ENCODE data around the gene CCDC192. TPM values are rescaled to one million over a fixed set of nuclear protein-coding genes. Genes with fewer than 3 reads are reported as not detected.
"Not testable (repeated sequence)": the region's sequence is repeated elsewhere in the genome, so short reads cannot be mapped to it uniquely, and the experiment has no call there.

The CCDC192 gene, protein sequence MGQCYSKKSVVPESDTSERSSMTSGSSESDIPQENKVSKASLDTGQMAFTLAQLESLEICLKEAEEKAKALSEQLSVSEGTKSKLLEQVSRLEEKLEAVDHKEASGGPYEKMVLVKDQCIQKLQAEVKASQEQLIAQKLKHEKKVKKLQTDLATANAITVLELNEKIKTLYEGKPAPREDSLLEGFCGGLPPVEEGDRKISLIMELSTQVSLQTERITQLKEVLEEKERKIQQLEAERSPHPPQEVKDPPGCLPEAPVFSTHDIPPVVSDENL
- polyA plus RNA-seq (ENCODE audit: insufficient read length in 3 of 3): 1 to 10 TPM; 1.1 to 1.2 (median 1.1) TPM
- long read RNA-seq, donor 1, partial matches to known transcripts: 0 of 6 reads
- long read RNA-seq, donor 1, other reads (novel, unspliced or antisense): 6 of 6 reads
- long read RNA-seq, donor 2, partial matches to known transcripts: 5 of 10 reads
- long read RNA-seq, donor 2, other reads (novel, unspliced or antisense): 5 of 10 reads
- long read RNA-seq, donor 3: 0 reads
- long read RNA-seq, donor 4, partial matches to known transcripts: 0 of 12 reads
- long read RNA-seq, donor 4, other reads (novel, unspliced or antisense): 12 of 12 reads
- long read RNA-seq, donor 5: 0 reads
- long read RNA-seq, donor 6: 0 reads
- long read RNA-seq, donor 7: 0 reads
- long read RNA-seq, donor 8: 0 reads
- long read RNA-seq, donor 9, partial matches to known transcripts: 10 of 15 reads
- long read RNA-seq, donor 9, other reads (novel, unspliced or antisense): 5 of 15 reads
- long read RNA-seq, donor 10: 0 reads
- long read RNA-seq, donor 11, partial matches to known transcripts: 6 of 6 reads
- long read RNA-seq, donor 11, other reads (novel, unspliced or antisense): 0 of 6 reads
- long read RNA-seq, donor 12, partial matches to known transcripts: 0 of 11 reads
- long read RNA-seq, donor 12, other reads (novel, unspliced or antisense): 11 of 11 reads
- long read RNA-seq, donor 13: 0 reads
- long read RNA-seq, donor 14, partial matches to known transcripts: 5 of 10 reads
- long read RNA-seq, donor 14, other reads (novel, unspliced or antisense): 5 of 10 reads
- long read RNA-seq, donor 15, partial matches to known transcripts: 7 of 21 reads
- long read RNA-seq, donor 15, other reads (novel, unspliced or antisense): 14 of 21 reads
- long read RNA-seq, donor 16: 0 reads

DNA sequence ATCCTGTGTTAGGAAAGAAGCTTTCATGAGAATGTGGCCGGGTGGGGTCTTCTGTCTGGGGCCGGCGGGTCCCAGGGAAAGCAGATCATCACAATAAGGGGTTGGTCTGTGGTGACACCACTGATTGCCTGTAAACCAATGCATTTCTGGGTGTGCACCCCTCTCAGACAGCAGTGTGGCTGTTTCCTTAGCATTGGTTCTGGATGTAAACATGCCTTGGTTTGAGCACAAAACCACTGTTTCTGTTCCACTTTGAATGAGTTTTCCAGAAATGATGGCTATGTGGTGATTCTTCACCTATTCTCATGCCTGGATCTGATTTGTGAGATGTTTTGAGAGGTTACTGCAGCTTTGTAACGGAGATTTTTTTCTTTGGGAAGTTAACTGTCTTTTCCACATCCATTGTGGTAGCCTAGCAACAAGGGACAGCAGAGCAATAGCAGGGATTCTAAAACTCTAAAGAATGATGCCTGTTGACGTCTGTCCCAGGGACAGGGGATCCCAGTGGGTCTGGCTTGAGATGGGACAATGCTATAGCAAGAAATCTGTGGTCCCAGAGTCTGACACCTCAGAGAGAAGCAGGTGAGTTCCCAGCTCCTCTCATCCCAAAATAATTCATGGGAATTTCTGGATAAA lies at the start of gene CCDC192:
Gene CCDC192, plus strand, starts transcription at position 466 of the 636 bp plus-strand sequence. Its CDS starts 55 bp downstream, at position 521.
- no peak for DNase-seq

DNA sequence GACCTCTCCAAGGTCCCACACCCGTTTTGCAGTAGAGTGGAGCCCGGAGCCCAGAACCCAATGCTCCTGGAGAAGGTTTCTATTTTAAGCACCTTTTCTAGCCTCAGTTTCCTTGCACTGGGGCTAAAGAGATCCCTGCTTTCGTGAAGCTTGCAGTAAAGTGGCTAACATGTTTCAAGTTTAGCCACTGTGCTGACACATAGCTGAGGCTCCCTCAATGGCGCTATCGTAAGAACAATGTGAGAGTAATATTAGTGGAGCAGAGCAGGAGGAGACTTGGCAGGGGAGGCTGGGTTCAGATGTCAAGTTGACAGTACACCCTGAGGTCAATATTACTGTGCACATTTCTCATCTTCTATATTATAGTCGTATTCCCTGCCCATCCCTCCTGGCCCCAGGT lies 46.4 kb upstream of the CCDC192 start:
- no peak for DNase-seq

- DNase-seq: peak; percentile 28
These were observed 43.0 kb upstream of the CCDC192 start for GRCh38 chr5:127660047-127660733.

DNA sequence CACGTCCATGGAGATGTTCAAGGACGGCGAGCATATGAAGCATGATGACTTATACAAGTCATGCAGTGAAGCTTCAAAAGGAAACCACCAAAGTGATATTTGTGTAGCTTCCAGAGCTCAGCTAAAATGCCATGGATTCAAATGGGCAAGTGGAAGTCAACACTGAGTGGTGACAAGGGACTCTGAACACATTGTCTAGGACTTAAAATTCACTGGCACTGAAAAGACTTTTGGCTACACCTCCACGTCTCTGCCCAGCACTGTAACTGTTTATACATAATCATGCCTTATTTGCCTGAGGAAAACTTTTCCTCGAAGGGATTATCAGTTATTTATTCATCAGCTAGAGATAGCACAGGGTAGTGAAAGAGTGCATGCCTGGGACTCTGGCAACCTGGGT lies 39.1 kb upstream of the CCDC192 start:
- no peak for DNase-seq

DNA sequence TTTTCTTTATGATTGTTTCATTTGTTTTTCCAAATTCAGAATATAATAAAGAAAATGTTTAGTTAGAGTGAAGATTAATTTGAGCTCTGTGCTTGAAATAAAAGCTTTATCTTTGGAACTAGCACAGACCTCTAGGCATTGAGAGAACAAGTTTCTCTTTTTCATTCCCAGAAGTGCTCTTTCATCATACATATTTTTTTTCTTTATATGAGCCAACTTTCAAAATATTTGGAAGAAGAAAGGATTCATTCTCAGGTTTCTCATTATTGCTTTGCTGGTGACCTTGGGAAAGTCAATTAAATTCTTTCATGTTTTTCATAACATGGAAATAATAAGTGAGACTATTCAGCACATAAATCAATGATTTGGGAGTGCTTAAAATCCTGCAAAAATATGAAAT lies 37.5 kb upstream of the CCDC192 start:
- no peak for DNase-seq

DNA sequence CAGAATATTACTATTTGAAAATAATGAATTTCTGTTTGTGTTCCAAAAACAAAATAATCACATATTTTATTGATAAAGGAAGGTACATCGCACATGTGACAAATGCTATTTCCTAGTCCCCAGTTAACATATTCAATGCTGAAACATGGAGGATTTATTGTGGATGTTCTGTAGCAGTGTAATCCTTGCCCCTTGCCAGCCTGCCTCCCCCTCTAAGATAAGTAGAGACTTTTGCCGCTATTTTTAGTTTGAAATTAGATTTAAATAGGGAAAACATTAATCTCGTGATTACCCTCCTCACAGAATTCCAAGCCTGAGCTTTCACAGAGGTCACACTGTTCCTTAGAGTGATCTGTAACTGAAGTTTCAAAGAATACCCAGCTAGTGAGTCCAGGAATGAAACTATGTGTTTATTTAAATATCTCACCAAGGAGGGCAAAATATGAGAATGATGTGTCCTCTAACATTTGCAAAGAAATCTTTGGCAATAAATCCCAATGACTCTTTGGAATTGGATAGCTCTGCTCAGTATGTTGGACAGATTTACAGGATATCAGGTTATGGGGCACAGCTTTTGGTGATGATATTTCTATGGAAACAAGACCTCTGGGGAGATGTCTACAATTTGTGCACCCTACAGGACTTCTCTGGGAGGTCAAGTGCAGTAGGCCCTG lies 37.0 kb upstream of the CCDC192 start:
- DNase-seq: no peak

- DNase-seq: no peak
These were observed 35.3 kb upstream of the CCDC192 start for GRCh38 chr5:127667926-127668325.

DNA sequence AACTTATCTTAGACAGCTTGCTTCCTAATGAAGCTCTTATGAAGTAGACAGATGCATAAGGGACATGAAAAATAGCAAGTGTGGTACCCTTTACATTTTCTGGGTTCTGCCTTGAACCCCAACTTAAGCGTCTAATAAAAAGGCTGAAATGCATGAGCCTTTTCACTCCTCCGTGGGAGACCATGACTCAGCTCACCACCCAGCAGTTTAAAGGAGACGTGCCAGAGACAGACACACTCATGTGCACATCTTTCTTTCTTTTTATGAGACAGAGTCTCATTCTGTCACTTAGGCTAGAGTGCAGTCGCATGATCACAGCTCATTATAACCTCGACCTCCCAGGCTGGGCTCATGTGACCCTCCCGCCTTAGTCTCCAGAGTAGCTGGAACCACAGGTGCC lies 32.0 kb upstream of the CCDC192 start:
- DNase-seq: no peak

- no peak for DNase-seq
These were observed 29.9 kb upstream of the CCDC192 start for GRCh38 chr5:127673117-127673800.

DNA sequence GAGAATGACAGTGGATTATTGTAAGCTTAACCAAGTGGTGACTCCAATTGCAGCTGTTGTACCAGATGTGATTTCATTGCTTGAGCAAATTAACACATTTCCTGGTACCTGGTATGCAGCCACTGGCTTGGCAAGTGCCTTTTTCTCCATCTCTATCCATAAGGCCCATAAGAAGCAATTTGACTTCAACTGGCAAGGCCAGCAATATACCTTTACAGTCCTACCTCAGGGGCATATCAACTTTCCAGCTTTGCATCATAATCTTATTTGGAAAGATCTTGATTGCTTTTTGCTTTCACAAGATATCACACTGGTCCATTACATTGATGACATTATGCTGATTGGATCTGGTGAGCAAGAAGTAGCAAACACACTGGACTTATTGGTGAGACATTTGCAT lies 26.2 kb upstream of the CCDC192 start:
- not testable (repeated sequence) for DNase-seq

GRCh38 chr5:127679691-127680330 lies 23.4 kb upstream of the CCDC192 start:
- not testable (repeated sequence) for DNase-seq

GRCh38 chr5:127680595-127680994 lies 22.6 kb upstream of the CCDC192 start:
- no peak for DNase-seq

DNA sequence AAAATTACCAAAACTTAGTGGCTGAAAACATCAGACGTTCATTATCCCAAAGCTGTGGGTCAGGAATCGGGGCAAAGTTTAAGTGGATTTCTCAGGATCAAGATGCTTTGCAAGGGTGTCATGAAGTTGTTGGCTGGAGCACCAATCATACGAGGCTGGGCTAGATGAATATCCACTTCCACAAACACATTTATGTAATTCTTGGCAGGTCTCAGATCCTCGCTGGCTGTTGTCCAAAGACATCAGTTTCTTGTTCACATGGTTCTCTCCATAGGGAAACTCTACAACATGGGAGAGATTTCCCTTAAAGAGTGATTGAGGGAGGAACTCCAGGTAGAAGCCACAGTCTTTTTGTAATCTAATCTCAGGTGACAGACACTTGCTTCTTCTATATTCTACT lies 20.2 kb upstream of the CCDC192 start:
- no peak for DNase-seq

GRCh38 chr5:127684726-127685467 lies 18.3 kb upstream of the CCDC192 start:
- DNase-seq: no peak

DNA sequence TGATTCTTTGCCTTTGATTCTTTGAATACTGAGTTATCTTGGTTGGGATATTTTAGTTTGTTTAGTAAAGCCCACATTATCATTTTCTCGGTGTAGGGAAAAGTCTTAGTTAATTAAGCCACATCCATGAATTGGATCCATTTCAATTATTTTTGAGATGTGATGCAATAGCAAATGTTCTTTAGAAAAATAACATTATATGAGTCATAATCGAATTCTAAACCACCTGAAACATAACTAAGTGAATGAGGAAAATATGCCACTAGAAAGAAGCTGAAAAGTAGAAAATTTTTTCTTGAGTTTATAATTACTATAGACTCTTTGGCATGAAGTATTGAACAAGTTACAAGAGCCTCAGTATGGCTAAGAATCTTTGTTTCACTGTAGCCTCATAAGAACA lies 17.5 kb upstream of the CCDC192 start:
- no peak for DNase-seq

- no peak for DNase-seq
These were observed 16.8 kb upstream of the CCDC192 start for GRCh38 chr5:127686424-127686823.

DNA sequence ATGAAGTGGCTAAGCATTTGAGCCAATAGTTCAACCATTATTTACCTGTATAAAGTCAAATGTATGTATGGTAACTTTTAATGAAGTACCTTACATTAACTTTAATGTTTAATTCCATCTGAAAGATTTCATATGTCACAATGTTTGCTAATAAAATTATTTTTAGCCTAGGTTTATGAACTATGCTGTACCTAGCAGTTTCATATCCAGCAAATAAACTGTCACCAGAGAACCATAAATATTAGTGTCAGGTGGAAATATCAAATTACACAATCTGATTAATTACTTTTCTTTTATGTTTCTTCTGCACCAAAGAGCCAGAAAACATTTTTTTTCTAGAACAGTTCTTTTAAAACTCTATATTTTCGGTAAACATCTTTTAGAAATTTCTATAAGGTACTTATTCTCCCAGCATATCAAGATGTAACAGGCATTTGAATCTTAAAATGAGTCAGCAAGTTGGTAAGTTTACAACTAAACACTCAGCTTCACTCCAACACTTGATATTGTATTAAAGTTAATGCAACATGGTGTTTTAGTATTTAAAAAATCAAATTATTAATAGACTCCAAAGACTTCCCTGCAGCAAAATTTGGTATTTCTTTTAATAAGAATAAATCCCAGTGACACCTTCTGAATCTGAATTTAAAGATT lies 8.5 kb upstream of the CCDC192 start:
- DNase-seq: no peak

DNA sequence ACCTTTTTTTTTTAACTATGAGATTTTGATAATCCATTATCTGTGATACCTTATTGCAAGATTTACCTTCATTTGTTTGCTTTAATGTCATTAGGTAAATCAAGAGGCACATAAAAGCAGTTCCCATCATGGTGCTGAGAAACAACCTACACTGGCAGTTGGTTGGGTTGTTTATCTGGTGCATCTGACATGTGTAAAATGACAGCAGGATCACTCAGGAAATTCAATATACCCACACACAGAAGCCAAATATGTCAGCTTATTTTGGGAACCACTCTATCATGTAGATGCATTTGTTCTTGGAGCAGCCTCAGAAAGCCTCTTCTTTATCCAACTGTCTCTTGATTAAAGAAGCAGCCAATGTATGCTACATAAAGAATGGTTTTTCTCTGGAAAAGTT lies 7.8 kb upstream of the CCDC192 start:
- DNase-seq: no peak
